GOT3 (cell line): Measurements from ENCODE around the gene FRAT2.
A peak's percentile ranks its signal among the peaks of the same experiment; 100 is the strongest.

Experiments used
- DNase-seq: peaks from one replicate; lab custom pipeline; 2025; ENCODE audit warnings: mixed read lengths; lab: John Stamatoyannopoulos, UW

FRAT2 gene

GRCh38 chr10:97334370-97335175, at the start of gene FRAT2:
TSS of gene FRAT2 (minus strand) at chr10:97334729. CDS start at chr10:97334572, 157 bp downstream.
- DNase-seq = peak; percentile 79

- DNase-seq = no peak
Observed at GRCh38 chr10:97384156-97384555, 49.6 kb upstream of the FRAT2 start.

GRCh38 chr10:97383159-97383558, 48.6 kb upstream of the FRAT2 start:
- DNase-seq = no peak

GRCh38 chr10:97381626-97382025, 47.1 kb upstream of the FRAT2 start:
- DNase-seq = no peak

GRCh38 chr10:97380516-97380915, 46.0 kb upstream of the FRAT2 start:
- no peak for DNase-seq

- DNase-seq = no peak
Observed at GRCh38 chr10:97378933-97379921, 44.7 kb upstream of the FRAT2 start.

GRCh38 chr10:97376413-97376812, 41.9 kb upstream of the FRAT2 start:
- no peak for DNase-seq

GRCh38 chr10:97373456-97373855, 38.9 kb upstream of the FRAT2 start:
- DNase-seq = no peak

- no peak for DNase-seq
Observed at GRCh38 chr10:97372233-97372875, 37.8 kb upstream of the FRAT2 start.

GRCh38 chr10:97371696-97372095, 37.2 kb upstream of the FRAT2 start:
- no peak for DNase-seq

- no peak for DNase-seq
Observed at GRCh38 chr10:97367126-97367649, 32.7 kb upstream of the FRAT2 start.

GRCh38 chr10:97366572-97366971, 32.0 kb upstream of the FRAT2 start:
- DNase-seq = no peak

GRCh38 chr10:97365761-97366351, 31.3 kb upstream of the FRAT2 start:
- no peak for DNase-seq

GRCh38 chr10:97363071-97363470, 28.5 kb upstream of the FRAT2 start:
- DNase-seq = no peak

GRCh38 chr10:97362310-97363033, 27.9 kb upstream of the FRAT2 start:
- no peak for DNase-seq

- no peak for DNase-seq
Observed at GRCh38 chr10:97361537-97361901, 27.0 kb upstream of the FRAT2 start.

- DNase-seq = no peak
Observed at GRCh38 chr10:97360705-97361536, 26.4 kb upstream of the FRAT2 start.

- DNase-seq = no peak
Observed at GRCh38 chr10:97358781-97359180, 24.3 kb upstream of the FRAT2 start.

- DNase-seq = no peak
Observed at GRCh38 chr10:97358349-97358748, 23.8 kb upstream of the FRAT2 start.

- no peak for DNase-seq
Observed at GRCh38 chr10:97356918-97357317, 22.4 kb upstream of the FRAT2 start.
